Gastrocnemius medialis (tissue), 4 donors: ENCODE results near the gene PPP1R12B.
"Not testable (repeated sequence)": the region's sequence is repeated elsewhere in the genome, so short reads cannot be mapped to it uniquely, and the experiment has no call there.

Source experiments
- CTCF ChIP-seq, 5 experiments: fragments of 450-650 bp in 3 of 5; fragments of 200-600 bp in 2 of 5; sonication (generic) in 2 of 5; IDR thresholded peaks in 4 of 5; conservative IDR thresholded peaks in 1 of 5; 1 replicate in 4 of 5; 2 replicates in 1 of 5; pipeline ENCODE4 v1.5.1; 2016 to 2019; ENCODE audit warnings: antibody characterized with exemption in 5 of 5, mild to moderate bottlenecking in 3 of 5, moderate library complexity in 3 of 5
- POLR2A ChIP-seq, 2 donors: fragments of 450-650 bp; IDR thresholded peaks; one replicate each; pipeline ENCODE4 v1.6.1; 2017; ENCODE audit warnings: antibody characterized with exemption in 2 of 2, mild to moderate bottlenecking in 2 of 2, moderate library complexity in 2 of 2

- TF ChIP-seq POLR2A (IDR thresholded peaks at IDR 0.05); CTCF (IDR thresholded peaks at IDR 0.05 in 4 of 5, conservative IDR thresholded peaks at IDR 0.05 in 1 of 5): not testable (repeated sequence)
Measured at GRCh38 chr1:202424260-202424659, 75.8 kb downstream of the PPP1R12B start.
